Activated T-cell treated with anti-CD3 and anti-CD28 coated beads for 24 hours (primary cell): ENCODE results near the gene PALMD.

Experiments used
- DNase-seq: peaks from one replicate; pipeline ENCODE4 v3.0.0-alpha.2; 2020; ENCODE audit warnings: low read depth

Gene PALMD

DNA sequence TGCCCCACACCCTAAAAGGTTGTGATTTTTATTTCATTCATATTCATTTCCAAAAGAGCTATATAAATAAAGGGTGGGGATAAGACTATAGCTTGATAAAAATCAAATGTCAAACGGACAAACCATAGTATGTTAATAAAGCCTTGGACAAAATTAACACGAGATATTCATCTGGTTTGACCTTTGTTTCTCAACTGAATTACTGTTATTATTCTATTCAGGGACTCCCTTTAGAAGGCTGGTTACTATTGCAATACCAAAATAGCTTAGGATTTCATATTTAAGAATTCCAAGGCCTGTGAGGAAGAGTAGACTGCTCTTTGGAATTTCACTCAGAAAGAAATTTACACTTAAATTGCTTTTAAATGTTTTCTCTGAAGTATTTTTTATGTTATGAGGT, 10.2 kb upstream of the PALMD start:
- DNase-seq: no peak

DNA sequence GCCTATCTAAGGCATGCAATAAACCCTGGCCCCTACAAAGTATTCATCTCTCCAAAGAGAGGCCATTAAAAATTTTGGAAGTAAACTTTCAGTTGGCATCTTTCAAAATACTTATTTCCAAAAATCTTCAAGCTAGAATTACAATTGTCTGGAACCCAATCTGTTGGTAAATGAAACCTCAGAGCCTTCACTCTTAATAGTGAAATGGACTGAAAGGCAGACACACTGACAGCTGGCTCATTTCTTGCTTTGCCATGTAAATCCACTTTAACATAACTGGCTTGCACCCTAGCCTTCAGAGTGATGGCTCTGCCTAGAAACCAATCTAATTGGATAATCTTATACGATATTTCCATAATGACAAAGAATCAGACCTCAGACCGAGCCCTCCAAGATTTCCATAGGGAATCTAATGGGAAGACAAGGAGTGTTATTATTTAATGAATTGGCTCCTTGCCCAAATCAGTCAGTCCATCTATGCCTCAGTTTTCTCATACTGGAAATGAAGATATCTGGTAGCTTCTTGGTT, 9.2 kb upstream of the PALMD start:
- no peak for DNase-seq

DNA sequence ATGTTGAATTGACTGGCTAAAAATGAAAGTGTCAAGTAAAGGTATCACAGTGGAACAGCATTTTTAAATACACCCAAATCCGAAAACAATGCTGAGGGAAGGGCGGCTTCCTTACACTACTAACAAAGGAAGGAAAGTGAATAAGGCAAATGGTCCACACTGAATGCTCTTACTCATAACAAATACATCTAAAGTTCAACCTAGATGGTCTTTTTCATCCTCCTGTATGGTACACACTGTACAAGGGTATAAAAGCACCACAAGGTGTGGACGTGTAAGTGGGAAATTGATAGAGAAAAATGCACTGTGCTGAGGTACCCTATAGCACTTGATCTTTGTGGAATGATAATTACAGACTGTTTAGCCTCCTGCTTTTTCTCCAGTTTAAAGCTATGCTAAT, 7.1 kb upstream of the PALMD start:
- no peak for DNase-seq

DNA sequence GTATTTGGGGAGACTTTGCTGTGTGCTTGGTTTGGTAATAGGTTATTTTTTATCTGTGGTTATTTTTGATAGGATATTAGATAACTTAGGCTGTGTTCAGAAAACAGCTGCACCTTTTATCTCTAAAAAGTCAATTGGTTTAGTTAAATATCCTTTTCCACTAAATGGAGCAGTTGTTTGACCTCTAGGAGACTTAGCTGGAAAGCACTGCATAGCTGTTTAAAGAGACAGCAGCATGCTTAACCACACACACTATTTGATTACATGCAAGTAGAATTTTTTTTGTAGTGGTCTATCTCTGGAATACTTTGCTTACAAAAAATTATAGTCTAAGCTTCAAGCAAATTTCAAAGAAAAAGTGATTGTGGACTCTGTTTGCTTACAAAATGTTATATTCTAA, 6.5 kb upstream of the PALMD start:
- no peak for DNase-seq

DNA sequence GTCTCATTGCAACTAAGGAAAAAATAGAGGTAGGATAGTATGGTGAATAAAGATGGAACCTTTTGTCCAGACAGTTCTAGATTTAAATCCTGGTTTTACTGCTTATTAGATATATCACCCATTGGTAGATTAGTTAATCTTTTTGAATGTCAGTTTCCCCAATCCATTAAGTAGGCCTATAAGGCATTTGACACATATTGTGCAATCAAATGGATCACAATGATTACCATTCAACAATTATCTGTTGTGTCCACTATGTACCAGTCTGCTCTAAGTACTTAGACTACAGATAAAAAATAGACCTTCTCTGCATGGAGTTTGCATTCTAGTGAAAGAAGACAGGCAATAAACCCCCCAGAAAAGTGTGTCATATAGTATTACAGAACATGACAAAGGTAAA, 6.0 kb upstream of the PALMD start:
- DNase-seq: no peak

DNA sequence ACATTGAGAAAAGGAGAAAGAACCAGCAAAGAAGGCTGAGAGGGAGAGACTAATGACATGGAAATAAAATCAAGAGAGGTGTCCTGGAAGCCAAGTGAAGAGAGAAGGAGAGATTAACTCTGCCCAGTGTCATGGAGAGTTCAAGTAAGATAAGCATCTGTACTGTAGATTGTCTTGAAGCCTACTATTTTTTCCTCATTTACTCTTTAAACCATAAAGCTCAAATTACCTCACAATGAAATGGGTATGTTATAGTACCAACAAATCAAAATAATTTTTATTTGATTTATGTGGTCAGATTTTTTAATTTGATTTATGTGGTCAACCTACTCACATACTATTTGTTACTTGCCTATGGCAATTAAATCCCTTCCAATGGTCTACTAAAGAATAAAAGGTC, 5.2 kb upstream of the PALMD start:
- no peak for DNase-seq

DNA sequence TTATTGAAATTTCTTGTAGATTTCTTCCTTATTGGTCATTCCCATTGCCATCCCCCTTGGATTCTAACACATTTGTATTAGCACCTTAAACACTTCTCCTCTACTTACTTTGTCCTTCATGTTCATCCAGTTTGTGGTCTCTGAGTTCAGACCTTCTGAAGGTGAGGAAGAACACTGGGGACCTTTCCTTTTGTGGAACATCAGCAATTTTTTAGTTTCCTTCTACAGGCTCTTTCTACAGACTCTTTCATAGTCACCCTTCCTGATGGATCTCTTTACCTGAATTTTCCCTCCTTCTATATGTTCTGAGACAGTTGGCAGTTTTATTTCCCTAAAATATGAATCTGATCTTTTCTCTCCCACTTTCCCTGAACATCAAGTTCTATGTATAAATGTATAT, 4.4 kb upstream of the PALMD start:
- no peak for DNase-seq

DNA sequence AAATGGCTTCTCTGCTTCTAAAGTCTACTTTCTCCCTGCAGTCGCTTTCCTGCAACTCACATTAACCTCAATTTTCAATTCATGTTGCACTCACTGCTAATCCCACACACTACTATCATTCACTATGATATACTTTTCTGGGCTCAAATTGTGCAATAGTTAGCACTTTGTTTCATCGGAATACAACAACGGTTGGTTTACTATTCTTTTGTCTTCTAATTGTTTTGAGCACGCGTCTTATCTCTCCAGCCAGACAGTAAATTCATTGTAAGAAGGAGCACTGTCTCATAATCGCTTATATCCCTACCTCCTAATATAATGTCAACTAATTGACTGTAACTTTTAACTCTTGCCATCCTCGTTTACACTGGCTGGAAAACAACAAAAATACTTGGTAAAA, 3.9 kb upstream of the PALMD start:
- no peak for DNase-seq

DNA sequence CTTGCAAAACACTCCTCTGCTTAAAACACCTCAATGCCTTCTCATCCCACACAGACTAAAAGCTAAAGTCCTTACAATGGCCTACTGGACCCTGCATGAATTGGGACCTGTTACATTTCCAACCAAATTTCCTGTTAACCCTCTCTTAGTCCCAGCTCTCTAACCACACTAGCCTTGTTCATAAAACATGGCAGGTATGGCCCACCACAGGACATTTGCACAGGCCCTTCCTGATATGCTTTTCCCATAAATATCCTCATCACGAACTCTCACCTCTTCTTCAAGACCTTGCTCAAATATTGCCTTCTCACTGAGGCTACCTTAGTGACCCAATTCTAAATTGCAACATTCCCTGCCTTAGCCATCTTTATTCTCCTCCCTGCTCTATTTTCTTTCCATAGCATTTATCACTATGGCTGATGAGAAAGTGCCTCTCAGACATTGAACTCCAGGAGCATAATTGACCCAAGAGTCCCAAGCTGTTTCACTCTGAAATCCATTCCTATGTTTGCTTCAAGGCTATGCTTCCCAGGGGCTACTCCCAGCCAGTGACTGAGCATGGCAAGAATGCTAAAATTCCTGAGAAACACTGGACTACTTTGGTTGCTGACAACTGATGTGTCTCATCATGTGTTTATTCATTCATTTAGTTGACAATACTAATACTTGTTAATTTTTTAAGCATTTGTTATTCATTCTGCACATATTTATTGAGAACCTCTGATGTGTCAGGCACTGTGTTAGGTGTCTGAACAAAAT, 2.7 kb upstream of the PALMD start:
- no peak for DNase-seq

DNA sequence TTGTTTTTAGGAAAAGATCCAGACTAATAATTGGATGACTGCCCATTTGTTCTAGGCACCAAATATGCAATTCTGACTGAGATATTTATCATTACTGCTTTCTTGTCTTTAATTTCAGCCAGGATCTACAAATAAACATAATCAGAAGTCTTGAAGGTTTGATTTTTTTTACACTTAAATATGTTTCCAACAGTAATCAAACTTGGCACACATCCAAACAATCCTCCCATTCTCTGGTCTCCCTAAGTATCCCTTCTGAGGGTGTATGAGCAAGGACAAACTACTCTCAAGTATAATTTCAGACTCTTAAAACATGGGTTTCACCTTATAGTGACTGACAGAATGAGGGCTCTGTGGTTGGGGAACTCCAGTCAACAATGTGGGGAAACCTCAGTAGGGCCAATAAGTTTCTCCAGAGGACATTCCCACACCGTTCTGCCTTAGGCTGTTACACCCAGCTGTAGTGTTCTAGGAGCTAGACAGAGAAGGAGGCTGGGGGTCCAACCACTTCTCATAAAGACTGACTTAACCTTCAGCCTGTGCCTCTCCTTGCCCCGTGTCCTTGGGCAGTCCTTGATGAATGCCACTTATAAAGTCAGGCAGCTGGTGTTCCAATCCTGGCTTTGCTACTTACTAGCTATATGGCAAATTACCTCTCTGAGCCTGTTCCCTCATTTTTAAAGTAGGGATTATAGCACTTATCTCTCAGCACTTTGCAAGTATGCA, 1.5 kb upstream of the PALMD start:
- DNase-seq: no peak

DNA sequence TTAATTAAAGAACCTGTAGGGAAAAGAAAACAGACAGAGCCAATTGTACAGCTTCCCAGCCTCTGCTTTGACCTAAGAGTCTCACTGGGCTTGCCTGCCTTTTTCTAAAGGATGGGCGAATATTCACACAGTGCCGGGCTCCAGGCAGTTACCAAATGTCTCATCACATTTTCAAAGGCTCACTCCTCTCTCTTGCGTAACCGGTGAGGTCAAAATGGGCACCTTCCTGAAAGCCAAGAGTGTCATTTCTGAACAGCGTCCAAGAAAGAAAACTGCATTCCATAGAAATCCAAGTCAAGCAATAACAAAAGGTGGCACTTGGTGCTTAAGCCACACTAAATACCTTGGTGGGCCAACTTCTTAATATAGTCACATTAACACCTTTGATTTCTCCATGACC, 710 bp upstream of the PALMD start:
- DNase-seq: no peak

DNA sequence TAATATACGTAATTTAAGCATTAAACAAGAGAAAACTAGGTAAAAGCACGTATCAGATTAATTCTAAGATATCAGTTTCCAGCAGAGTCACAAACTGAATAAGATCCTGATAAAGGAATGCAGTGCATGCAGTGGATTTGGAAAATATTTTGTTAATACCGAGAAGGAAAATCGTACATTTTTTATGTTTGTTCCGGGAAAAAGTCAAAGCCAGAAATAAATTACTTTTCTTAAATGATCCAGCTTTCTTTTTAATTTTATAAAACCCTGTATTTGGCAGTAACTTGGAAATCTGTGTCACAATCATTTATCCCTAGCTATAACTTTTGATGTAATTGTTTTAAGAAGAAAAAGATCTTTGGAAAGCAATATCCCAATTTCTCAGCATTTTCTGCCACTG, 955 bp downstream of the PALMD start:
- no peak for DNase-seq

DNA sequence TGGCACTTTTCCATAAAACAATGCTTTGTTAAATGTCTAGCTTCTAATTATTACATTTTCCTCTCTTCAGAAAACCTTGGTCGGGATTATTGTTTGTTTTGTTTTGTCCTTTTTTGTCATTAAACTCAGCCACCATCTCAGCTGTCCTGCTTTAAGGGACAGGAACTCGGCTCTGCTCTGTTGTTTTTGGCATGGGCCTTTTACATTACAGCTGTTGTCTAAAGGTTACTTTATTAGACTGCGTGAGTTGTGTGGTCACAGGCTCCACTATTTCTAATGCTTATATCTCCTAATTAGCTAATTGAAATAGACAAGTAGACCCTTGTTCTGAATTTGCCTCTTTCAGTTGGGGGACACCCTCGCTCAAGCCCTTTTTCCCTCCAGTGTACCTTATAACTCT, 1.6 kb downstream of the PALMD start:
- DNase-seq: no peak

DNA sequence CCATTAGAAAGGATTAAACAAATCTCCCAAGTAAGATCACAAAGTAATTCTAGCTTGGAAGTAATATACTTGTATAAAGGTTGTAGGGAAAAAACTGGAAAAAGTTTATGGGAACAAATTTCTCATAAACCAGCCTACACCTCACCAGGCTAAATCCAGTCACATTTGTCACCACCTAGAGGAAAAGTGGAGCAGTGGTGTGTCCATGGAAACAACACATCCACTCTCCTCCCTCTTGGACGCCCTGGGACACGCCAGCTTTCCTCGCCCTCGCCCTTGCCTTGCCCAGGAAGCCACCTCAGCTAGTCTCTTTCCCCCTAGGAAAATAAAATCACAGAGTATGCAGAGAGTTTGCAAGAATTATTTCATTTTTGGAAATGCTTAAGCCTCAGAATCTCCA, 2.2 kb downstream of the PALMD start:
- DNase-seq: no peak

DNA sequence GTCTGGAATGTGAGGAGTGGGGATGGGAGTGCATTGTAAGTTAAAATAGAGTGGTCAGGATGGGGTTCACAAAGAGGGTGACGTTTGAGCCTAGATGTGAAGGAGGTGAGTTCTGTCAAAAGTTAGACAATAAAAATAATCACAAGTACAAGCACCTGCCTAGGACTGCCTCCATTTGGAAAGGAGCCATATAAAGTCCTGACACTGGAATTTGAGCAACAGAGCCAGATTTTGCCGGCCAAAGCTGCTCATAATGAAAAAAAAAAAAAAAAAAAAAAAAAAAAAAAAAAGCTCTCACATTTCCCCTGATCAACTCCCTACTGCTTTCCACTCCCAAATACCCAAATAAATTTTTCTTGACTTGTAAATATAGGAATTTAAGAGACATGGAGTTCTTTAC, 4.1 kb downstream of the PALMD start:
- no peak for DNase-seq

DNA sequence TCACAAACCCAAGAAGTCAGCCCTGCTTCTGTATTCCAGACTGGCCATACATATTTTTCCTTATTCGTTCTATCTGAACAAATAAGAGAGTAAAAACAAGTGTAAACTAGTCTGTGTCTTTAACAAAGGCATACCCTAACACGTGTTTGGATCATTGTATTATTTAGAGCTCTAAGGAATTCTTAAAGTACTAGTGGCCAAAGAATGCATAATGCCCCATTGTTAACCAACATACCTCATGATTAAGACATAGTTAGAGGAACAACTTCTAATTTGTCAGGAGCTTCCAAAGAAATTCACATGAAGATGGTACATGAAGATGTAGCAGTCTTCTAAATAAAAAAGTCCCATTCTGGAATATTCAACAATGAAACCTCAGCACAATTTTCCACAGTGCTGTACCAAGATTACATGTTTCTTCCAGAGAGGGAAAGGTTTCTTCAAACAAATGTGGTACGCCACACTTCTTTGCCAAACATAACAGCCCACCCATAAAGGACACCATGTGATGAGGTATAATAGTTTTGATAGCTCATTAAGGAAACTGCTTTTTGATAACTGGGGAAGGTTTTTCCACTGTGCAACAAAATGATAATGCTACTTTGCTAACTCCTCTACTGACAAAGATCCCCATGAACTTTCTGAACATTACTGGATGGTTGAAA, 5.0 kb downstream of the PALMD start:
- no peak for DNase-seq

DNA sequence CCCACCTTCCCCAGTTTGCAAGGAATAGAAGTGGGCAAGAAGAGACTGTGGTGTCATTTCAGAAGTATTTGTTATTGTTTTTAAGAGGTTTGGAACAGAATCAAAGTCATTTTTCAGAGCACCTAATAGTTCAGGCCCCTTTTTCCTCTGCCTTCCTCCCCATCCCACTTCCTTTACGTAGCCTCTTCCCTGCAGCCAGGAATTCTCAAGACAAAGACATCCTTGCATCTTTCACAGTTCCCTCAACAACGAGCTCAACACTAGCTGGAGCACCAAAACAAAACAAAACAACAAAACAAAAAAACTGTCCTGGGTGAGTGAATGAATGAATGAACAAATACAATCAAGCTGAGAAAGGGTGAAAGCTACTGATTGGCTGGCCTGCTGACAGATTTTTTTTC, 7.0 kb downstream of the PALMD start:
- DNase-seq: no peak

DNA sequence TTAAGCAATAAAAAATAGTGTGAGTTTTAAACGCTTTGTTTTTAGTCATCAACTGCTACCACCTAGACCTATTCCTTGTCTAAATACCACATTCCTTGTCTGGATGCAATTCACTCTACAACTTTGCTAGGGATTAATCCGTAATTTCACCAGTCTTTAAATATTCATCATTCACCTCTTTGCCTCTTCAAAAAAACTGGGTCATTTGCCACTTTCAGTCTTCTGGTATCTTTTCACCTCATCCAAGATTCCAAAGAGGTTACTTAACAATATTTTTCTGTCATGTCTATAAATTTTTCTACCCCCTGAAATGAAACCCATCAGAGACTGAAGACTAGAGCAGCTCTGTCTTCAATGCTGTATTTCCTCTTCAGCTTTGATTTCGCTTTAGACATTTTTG, 9.5 kb downstream of the PALMD start:
- DNase-seq: no peak

DNA sequence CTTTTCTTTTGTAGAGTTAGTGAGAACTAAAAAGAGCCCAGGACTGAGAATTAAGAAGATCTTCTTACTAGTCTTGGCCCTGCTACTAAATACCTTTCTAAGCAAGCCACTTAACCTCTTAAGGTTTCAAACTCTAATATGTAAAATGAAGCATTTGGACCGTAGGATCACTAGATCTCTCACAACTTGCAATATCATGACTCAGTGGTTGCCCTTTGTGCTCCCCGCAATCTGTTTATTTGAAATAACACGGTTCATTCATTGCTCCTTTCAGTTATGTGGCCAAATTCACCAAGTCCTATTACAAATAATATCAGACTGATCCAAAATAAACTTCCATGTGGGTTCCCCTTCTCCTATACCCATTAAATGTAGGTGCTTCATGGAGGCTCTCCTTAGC, 10.8 kb downstream of the PALMD start:
- DNase-seq: no peak

DNA sequence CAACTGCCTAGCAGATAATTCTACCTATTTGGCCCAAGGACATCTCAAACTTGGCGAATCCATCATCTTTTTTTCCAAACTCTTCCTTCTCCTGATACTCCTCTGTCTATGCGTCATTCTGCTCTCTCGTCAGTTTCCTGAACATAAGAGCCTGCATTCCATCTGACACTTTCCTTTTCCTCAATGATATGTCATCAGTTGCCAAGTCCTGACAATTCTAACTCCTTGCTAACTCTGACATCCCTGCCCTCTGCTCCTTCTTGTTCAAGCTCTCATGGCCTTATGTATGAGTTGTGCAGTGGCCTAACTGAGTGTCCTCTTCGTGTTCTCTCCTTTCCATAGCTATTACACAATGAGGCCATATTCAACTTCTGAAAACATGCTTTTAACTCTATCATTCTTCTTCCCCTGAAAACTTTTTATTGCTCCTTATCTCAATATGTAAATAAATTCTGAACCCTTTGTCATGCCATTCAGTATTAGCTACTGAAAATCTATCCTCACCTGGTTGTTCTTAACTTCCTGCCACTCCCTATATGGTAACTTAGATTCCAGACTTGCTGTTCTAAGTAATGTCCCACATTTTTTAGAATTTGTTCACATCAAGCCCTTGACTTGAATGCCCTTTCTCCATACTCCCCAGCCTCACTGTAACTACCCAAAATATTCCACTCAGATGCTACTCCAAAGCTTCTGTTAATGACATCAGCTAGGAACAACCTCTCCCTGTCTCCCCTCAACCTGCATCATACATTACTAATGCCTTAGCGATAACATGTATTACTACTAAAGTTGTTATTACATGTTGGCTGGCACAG, 11.5 kb downstream of the PALMD start:
- DNase-seq: no peak

DNA sequence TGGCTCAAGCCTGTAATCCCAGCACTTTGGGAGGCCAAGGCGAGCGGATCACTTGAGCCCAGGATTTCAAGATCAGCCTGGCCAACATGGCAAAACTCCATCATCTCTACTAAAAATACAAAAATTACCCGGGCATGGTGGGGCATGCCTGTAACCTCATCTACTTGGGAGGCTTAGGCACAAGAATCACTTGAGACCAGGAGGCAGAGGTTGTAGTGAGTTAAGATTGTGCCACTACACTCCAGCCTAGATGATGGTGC, 12.0 kb downstream of the PALMD start:
- no peak for DNase-seq

DNA sequence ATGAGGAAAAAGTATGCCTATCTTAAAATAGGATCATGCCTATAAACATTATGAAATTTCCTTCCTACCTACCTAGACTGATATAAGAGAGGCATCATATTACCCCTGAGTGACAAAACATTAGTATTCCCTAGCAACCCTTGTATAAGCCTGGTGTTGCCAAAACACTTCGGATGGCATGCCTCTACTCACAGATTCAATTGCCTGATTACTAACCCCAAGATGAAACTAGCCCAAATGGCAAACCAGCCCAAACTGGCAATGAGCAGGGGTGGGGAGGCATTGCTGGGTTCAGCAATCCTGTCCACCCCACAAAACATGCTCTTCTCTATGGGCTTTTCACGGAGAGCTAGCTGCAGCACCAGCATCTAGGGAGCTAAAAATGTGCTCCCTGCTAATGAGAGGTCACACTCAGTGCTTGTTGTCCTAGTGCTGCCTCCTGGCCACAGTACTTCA, 13.9 kb downstream of the PALMD start:
- DNase-seq: no peak

DNA sequence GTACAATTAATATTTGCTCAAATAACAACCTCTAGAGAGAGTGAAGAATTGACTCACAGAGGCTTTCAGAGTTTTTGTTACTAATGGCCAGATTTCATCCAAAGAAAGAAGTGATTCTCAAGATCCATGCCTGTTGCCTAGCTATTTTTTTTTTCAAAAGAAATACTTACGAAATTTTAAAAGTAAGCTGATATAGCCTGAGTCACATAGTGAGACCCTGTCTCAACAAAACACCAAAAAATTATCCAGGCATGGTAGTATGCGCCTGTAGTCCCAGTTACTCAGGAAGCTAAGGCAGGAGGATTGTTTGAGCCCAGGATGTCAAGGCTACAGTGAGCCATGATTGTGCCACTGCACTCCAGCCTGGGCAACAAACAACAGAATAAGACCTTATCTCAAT, 14.6 kb downstream of the PALMD start:
- no peak for DNase-seq
